Measurements from ENCODE around the gene LSP1.

LSP1 gene

GRCh38 chr11:1851468-1852180 lies 1.3 kb upstream of the LSP1 start:
- DNase-seq = no peak

- no peak for DNase-seq
Measured at GRCh38 chr11:1852271-1852876, 510 bp upstream of the LSP1 start.

GRCh38 chr11:1853376-1854131 lies 670 bp downstream of the LSP1 start:
- DNase-seq = no peak

- DNase-seq = no peak
Measured at GRCh38 chr11:1854132-1854948, 1.5 kb downstream of the LSP1 start.

- no peak for DNase-seq
Measured at GRCh38 chr11:1854949-1855885, 2.3 kb downstream of the LSP1 start.

GRCh38 chr11:1855886-1856265 lies 3.0 kb downstream of the LSP1 start:
- no peak for DNase-seq

- no peak for DNase-seq
Measured at GRCh38 chr11:1856306-1857005, 3.6 kb downstream of the LSP1 start.

- no peak for DNase-seq
Measured at GRCh38 chr11:1857064-1857463, 4.2 kb downstream of the LSP1 start.

GRCh38 chr11:1858154-1858553 lies 5.3 kb downstream of the LSP1 start:
- no peak for DNase-seq

- DNase-seq = no peak
Measured at GRCh38 chr11:1858576-1858975, 5.7 kb downstream of the LSP1 start.

GRCh38 chr11:1859004-1859403 lies 6.1 kb downstream of the LSP1 start:
- no peak for DNase-seq

GRCh38 chr11:1860108-1860507 lies 7.2 kb downstream of the LSP1 start:
- no peak for DNase-seq

- no peak for DNase-seq
Measured at GRCh38 chr11:1861435-1862411, 8.8 kb downstream of the LSP1 start.

GRCh38 chr11:1862588-1863351 lies 9.9 kb downstream of the LSP1 start:
- DNase-seq = no peak

GRCh38 chr11:1863352-1864216 lies 10.7 kb downstream of the LSP1 start:
- DNase-seq = no peak

GRCh38 chr11:1864231-1864630 lies 11.3 kb downstream of the LSP1 start:
- no peak for DNase-seq

- DNase-seq = no peak
Measured at GRCh38 chr11:1864831-1865665, 12.2 kb downstream of the LSP1 start.
